Gastrocnemius medialis (tissue), 4 donors: ENCODE measurements around the gene DMRTB1.

Experiments
- CTCF ChIP-seq, 5 experiments: fragments of 450-650 bp in 3 of 5; fragments of 200-600 bp in 2 of 5; sonication (generic) in 2 of 5; IDR thresholded peaks in 4 of 5; conservative IDR thresholded peaks in 1 of 5; 1 replicate in 4 of 5; 2 replicates in 1 of 5; pipeline ENCODE4 v1.5.1; 2016 to 2019; ENCODE audit warnings: antibody characterized with exemption in 5 of 5, mild to moderate bottlenecking in 3 of 5, moderate library complexity in 3 of 5
- POLR2A ChIP-seq, 2 donors: fragments of 450-650 bp; IDR thresholded peaks; one replicate each; pipeline ENCODE4 v1.6.1; 2017; ENCODE audit warnings: antibody characterized with exemption in 2 of 2, mild to moderate bottlenecking in 2 of 2, moderate library complexity in 2 of 2

GRCh38 chr1:53490351-53490750, 31.2 kb downstream of the DMRTB1 start:
- TF ChIP-seq POLR2A (IDR thresholded peaks at IDR 0.05) (no peak), CTCF (IDR thresholded peaks at IDR 0.05 in 4 of 5, conservative IDR thresholded peaks at IDR 0.05 in 1 of 5) (no peak)
